Fibroblast of gingiva (primary cell): Measurements from ENCODE around the gene IL1A.

Experiments
- DNase-seq: peaks from one replicate; pipeline ENCODE4 v3.0.0-alpha.2; 2011; ENCODE audit warnings: low read depth

Gene IL1A

GRCh38 chr2:112792419-112792818 is 8.1 kb upstream of the IL1A start:
- no peak for DNase-seq

- DNase-seq = no peak
Measured at GRCh38 chr2:112791693-112792230, 7.5 kb upstream of the IL1A start.

GRCh38 chr2:112791019-112791418 is 6.7 kb upstream of the IL1A start:
- DNase-seq = no peak

GRCh38 chr2:112790305-112790704 is 6.0 kb upstream of the IL1A start:
- no peak for DNase-seq

GRCh38 chr2:112789186-112789585 is 4.9 kb upstream of the IL1A start:
- DNase-seq = no peak

GRCh38 chr2:112788653-112789052 is 4.4 kb upstream of the IL1A start:
- no peak for DNase-seq

GRCh38 chr2:112787729-112788393 is 3.6 kb upstream of the IL1A start:
- DNase-seq = no peak

GRCh38 chr2:112787294-112787693 is 3.0 kb upstream of the IL1A start:
- DNase-seq = no peak

- DNase-seq = no peak
Measured at GRCh38 chr2:112783187-112783714, 1.0 kb downstream of the IL1A start.

GRCh38 chr2:112782234-112782799 is 2.0 kb downstream of the IL1A start:
- DNase-seq = no peak

GRCh38 chr2:112779598-112779997 is 4.7 kb downstream of the IL1A start:
- DNase-seq = no peak

GRCh38 chr2:112777036-112777435 is 7.3 kb downstream of the IL1A start:
- DNase-seq = no peak

GRCh38 chr2:112776113-112776512 is 8.2 kb downstream of the IL1A start:
- DNase-seq = no peak

- DNase-seq = no peak
Measured at GRCh38 chr2:112774536-112775285, 9.6 kb downstream of the IL1A start.

- DNase-seq = no peak
Measured at GRCh38 chr2:112773556-112773955, 10.7 kb downstream of the IL1A start.

- no peak for DNase-seq
Measured at GRCh38 chr2:112772911-112773475, 11.3 kb downstream of the IL1A start.

GRCh38 chr2:112772322-112772721 is 12.0 kb downstream of the IL1A start:
- DNase-seq = no peak

GRCh38 chr2:112768432-112768831 is 15.9 kb downstream of the IL1A start:
- DNase-seq = peak; percentile 67

- DNase-seq = no peak
Measured at GRCh38 chr2:112767693-112768330, 16.5 kb downstream of the IL1A start.

- no peak for DNase-seq
Measured at GRCh38 chr2:112765251-112765650, 19.0 kb downstream of the IL1A start.

GRCh38 chr2:112764071-112765044 is 19.9 kb downstream of the IL1A start, which contains the start of gene CKAP2L:
Gene CKAP2L (minus strand): TSS chr2:112764609. CDS start chr2:112764598, 11 bp downstream.
- peak; percentile 95 for DNase-seq
